HK-2 (cell line): ENCODE measurements around the gene TIPRL.

Experiments used
- DNase-seq: peaks from one replicate; pipeline ENCODE4 v3.0.0-alpha.2; 2018; ENCODE audit not compliant: unreplicated experiment

Gene TIPRL

DNA sequence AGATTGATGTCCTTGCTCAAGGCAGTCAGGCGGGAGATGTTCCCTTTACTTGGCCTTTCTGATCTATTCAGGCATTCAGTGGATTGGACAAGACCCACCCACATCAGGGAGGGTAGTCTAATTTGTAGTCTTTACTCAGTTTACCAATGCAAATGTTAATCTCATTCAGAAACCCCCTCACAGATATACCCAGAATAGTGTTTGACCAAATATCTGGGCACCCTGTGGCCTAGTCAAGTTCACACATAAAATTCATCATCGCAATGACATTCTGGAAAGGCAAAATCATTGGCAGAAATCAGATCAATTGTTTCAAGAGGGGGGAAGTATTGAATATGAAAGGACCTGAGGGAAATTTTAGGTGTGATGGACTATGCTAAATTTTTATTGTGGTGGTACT, 34.6 kb downstream of the TIPRL start:
- no peak for DNase-seq

DNA sequence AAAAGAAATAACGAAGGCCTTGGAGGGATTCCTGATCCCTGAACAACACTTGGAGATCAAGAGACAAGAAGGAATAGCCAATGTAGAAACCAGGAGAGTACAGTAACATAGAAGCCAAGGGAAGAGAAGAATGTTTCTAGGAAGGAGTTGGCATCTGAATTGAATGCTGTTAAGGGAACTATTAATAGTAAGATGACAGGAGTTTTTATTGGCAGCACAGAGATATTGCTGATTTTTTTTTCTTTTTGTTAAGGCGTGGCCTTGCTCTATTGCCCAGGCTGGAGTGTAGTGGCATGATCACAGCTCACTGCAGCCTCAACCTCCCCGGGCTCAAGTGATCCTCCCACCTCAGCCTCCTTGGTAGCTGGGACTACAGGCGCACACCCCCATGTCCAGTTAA, 37.4 kb downstream of the TIPRL start:
- no peak for DNase-seq

DNA sequence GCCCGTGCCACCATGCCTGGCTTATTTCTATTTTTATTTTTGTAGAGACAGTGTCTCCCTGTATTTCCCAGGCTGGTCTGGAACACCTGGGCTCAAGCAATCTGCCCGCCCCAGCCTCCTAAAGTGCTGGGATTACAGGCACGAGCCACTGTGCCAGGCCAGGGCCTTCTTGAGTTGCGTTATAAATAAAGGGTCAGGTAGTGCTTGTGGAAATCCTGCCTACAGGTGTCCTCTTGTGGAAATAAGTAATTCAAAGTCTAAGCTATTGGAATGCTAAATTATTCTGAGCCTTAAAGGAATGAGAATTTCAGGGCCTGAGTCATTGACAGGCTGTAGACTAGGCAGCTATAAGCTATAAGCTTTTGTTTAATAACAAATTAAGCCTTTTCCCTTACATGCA, 38.9 kb downstream of the TIPRL start:
- no peak for DNase-seq

DNA sequence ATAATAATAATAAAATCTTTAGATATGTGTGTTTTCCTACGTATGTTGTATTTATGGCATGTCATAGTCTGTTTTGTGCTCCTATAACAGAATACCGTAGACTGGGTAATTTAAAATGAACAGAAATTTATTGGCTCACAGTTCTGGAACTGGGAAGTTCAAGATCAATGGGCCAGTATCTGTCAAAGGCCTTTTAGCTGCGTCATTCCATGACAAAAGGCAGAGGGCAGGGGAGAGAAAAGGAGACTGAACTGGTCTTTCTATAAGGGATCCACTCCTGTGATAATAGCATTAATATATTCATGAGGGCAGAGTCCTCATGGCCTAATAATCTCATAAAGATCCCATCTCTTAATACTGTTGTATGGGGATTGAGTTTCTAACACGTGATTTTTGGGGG, 39.9 kb downstream of the TIPRL start:
- no peak for DNase-seq

DNA sequence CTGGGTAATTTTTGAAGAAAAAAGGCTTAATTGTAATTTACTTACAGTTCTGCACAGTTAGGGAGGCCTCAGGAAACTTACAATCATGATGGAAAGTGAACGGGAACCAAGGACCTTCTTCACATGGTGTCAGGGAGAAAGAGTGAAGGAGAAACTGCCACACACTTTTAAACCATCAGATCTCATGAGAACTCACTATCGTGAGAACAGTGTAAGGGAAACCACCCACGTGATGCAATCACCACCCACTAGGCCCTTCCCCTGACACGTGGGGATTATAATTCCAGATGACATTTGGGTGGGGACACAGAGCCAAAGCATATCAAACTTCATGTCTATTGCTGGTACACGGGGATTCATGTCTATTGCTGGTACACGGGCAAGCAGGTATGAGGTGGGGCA, 41.7 kb downstream of the TIPRL start:
- no peak for DNase-seq

DNA sequence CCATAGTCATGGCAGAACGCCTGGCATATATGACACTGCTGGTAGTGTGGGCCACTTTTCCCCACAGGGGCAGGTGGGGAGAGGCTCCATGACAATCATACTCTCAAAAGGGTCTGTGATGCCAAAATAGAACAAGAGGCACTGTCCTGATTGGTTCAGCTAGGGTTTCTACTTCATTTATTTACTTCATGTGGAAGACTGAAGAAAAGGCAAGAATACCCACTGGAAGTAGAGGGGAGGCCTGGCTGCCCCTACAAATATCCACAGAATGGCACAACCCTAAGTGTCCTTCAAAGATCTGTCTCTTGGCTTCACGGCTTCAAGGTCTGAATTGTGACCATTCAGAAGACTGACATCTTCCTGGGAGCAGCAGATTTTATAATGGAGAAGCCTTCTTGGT, 42.5 kb downstream of the TIPRL start:
- no peak for DNase-seq

DNA sequence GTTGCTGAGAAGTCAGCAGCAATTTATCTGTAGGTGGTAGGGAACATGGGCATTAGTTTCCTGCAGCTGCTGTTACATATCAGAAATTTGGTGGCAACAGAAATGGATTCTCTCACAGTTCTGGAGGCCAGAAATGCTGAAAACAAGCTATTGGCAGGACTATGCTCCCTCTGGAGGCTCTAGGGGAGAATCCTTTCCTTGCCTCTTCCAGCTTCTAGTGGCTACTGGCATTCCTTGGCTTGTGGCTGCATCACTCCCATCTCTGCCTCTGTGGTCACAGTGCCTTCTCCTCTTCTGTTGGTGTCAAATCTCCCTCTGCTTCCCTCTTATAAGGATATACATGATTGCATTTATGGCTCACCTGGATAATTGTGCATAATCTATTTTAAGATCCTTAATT, 44.5 kb downstream of the TIPRL start:
- DNase-seq: no peak

DNA sequence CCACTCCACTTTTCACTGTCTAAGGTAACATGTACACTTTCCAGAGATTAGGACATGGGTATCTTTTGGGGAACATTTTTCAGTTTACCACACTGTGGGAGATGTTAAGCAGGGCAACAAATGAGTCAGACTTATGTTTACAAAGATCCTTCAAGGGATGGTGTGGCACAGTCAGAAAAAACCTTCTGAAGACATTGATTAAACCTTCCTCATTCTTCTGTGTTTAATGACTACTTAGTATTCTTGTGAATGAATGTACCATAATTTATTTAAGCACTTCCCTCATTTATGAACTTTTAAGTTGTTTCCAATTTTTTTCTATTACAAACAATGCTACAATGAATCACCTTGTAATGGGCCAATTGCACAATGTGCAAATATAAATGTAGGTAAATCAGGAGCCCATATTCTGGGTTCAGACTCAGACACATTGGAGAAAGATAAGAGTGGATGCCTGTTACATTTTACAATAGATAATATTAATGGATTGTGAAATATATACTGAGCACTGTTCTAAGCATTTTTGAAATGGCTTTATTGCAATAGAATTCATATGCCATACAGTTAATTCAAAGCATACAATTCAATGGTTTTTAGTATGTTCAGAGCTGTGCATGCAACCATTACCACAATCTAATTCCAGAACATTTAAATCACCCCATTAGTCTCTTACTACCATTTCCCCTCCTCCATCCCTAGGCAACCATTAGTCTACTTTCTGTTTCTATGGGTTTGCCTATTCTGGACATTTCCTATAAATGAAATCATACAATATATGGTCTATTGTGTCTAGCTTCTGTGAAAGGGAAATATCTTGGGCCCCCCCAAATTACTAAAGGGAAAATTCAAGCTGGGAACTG, 45.1 kb downstream of the TIPRL start:
- no peak for DNase-seq

DNA sequence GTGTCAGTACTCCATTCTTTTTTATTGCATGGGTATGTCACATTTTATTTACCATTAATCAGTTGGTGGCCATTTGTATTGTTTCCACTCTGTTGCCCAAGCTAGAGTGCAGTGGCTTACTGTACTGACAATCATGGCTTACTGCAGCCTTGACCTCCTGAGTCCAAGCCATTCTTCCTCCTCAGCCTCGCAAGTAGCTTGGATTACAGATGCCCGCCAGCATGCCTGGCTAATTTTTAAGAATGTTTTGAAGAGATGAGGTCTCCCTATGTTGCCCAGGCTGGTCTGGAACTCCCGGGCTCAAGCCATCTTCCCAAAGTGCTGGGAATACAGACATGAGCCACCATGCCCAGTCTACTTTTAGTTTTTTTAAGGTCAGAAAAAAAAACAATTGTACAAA, 46.2 kb downstream of the TIPRL start:
- DNase-seq: no peak

DNA sequence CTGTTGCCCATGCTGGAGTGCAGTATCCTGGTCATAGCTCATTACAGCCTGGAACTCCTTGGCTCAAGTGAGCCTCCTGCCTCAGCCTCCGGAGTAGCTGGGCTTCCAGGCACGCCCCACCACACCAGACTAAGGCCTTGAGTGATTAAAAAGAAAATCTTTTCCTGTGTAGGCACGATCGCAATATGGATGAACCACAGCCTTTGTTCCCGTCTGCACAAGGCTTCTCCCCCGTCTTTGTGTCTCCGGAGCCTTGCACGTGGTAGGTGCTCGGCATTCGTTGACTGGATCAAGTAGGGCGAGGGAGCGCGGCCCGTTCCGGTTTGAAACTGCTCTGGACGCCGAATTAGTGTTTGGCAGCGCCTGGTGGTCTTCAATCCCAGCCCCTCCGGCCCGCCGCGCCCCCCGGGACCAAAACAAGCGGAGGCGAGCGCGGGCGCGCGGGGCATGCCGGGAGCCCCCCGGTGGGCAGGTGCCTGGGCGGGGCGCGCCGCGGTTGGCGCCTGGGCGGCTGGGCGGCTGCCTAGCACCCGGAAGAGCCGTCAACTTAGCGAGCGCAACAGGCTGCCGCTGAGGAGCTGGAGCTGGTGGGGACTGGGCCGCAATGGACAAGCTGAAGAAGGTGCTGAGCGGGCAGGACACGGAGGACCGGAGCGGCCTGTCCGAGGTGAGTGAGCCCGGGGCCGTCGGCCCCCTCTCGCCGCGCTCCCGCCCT, 46.9 kb downstream of the TIPRL start, which contains the start of gene SFT2D2:
Gene SFT2D2 (plus strand): TSS at position 529 of the 715 bp plus-strand sequence. CDS start 76 bp downstream, at position 605.
- DNase-seq: peak; percentile 81

DNA sequence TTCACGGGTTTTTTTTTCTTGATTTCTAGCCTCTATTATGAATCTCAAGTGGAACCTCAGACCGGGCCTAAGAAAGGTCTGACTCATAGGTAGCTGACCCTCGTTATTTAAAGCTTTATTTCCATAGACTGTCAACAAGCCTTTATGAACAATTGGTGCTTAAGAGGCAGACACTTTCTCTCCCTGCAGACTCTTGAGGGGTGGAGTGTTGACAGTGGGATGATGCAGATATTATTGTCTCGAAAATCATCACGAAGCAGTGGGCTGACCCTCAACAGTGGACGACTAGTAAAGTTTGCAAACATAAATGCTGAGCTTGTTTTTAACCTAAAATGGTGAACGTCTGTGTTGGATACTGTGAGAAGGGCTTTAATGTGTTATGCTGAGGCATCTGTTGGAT, 48.9 kb downstream of the TIPRL start:
- no peak for DNase-seq

DNA sequence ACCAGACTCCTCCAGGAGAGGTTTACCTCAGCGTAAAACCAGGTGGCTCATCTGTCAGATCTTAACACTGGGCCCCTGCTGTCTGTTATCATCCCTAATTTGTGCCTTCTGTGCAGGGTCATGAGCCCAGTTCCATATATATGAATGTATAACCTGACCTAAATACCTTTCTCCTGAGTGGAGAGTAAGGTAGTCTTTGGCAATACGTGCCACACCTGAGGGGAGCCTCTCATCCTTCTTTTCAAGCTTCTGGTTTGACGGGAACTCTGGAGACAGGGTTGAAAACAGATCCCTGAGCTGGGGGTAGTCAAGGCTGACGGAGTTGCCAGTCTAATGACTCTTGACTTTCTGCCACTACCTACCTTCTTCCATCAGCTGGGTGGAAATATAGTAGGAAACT, 51.1 kb downstream of the TIPRL start:
- DNase-seq: no peak

DNA sequence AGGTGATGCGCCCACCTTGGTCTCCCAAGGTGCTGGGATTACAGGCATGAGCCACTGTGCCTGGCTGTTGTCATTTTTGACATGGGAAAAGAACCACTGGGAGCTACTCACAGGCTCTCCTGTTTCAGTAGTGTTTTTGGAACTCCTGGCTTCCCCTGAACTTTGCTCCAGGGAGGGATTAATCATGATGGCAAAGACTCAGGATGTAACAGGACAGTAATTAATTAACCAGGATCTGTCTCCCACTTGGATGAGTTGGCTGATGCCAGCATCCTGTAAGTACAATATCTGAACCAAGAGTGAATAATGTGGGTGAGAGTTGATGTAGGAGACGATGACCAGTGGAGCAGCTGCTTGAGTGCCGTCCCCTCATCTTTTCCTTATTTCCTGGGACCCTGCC, 51.9 kb downstream of the TIPRL start:
- DNase-seq: peak; percentile 45

DNA sequence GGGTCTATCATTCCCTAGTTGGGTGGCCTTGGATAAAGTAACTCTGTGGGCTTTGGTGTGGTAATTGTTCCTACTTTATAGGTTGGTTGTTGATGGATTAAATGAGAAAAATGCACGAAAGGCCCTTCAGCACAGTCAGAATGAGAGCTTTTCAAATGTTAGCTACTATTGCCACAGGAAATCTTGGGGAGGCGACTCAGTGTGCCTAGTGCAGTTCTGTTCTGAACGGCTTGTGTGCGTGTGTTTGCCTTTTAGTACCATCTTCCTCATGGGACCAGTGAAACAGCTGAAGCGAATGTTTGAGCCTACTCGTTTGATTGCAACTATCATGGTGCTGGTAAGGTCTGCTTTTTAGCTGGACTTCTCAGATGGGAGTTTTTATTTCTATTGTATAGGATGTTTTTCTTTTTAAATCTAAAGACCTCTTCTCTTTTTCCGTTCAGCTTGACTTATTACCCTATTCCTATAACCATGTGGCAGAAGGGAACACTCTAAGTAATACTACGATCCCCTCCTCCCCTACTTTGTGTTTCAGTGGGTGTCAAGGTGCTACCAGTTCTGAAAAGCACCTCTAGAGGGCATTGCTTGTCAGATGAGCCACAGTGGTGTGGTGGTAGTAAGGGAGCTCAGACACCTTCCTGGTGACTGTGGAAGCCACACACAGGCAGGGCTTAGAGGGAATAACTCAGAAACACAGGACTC, 56.2 kb downstream of the TIPRL start:
- peak; percentile 38 for DNase-seq

DNA sequence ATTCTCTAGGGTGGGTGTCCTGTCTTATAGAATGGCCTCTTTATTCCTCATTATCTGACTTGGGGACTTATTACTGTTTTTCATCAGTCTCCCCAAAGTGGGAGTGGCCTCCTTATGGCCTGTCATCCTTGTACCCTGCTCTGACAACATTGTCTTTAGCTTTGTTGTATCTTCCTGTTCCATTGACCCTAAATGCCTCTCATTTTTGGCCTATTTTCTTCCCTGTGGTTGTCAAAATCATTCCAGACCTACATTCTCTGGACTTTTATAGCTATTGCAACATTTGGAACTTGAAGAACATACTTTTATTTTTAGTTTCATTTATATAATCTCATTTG, 56.8 kb downstream of the TIPRL start:
- no peak for DNase-seq

DNA sequence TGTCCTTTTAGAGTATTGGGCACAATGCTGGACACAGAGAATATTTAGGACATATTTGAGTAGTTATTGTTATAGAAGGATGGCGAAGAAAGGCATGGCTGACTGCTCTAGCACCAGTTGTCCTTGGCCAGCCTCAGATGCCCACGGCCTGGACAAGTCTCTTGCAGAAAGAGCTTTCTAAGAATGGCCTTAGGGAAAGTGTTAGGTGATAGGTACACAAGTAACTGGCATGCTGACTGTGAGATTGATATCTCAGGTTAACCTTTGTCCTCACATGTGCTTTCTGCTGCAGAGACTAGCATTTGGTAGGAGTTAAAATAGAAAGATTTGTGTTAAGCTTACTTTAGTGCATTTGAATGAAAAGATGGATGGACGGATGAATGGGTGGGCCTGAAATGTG, 57.2 kb downstream of the TIPRL start:
- no peak for DNase-seq

DNA sequence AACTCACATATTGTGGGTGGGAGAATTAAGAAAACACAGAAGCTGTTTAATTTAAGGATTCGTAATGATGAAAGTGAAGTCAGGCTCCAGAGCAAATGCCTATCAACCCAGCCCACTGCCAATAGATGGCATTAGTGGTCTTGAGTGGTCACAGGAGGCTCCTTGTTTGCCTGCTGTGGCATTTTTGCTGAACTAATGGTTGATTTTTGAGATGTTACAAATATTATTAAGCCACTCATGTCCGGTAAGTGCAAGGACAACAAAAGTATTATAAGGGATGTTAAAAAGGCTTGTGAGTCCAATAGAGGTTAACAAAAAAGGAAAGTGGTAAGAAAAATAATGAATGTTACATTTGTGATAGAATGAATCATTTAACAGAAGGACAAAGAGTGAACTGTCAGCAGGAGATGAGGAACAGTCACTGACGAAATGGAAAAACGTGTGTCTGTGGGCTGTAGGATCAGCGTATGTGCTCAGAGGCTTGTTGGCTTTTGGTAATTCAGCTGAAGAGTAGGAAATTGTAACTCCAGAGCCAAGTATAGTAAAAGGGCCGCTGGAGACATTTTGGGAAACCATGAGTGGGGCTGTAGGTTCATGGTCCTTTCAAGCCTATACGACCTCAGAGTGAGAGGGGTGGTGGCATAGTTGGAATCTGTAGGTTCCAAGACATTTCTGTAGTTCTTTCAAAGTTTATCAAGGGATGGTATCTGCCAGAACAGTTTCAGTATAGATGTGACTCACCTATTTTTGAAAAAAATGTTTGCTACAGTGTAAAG, 58.3 kb downstream of the TIPRL start:
- no peak for DNase-seq

DNA sequence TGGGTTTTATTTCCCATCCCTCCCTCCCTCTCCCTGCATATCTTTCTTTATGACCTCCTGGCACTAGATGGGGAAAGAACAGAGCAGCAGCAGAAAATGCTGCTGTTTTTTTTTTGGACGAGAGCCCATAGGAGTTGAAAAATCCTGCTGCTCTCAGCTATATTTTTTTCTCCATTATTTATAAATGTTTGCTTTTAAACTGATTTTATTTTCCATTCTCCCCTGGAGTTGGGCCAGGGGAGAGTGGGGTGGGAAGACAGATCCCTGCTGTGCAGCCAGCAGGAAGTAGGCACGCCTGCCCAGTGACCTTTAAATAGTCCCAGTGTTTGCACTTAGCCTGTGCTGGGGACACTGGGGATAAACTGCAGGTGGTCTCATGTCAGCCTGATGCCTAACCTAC, 64.4 kb downstream of the TIPRL start:
- DNase-seq: no peak

DNA sequence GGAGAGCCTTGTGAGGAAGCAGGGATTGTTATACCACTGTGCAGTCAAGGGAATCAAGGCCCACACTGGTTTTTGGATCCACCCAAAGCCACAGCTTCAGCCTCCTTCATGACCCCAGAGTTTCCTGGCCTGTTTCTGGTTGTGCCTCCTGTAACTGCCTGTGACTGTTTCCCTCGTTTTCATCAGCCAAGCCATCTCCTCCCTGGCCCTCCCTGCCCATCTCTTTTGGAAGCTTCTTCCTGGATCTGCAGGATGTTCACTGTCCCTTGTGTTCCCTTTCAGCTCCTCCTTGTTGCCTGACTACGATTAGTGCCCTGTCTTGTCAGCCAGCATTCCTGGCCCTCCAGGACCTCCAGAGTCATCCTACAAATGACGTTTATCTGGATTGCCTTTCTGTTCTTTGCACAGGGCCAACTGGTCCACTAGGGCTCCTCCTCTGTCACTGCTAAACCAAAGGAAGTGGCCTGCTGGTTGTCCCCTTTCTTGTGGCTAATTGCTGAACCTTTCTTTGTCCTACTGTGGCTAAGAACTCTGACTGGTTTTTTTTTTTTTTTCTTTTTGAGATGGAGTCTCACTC, 65.0 kb downstream of the TIPRL start:
- DNase-seq: no peak

DNA sequence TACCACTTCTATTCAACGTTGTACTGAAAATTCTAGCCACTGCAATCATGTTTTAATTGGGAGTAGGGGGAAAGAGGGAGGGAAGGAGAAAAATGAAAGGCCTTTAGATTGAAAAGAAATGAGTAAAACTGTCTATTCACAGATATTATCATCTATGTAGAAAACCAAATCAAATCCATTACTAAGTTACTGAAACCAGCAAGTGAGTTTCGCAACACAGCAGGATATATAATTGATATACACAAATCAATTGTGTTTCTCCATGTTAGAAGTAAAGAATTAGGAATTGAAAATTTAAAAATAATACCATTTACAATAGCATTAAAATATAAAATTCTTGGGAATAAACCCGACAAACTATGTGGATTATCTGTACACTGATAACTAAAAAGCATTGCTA, 66.3 kb downstream of the TIPRL start:
- DNase-seq: no peak

DNA sequence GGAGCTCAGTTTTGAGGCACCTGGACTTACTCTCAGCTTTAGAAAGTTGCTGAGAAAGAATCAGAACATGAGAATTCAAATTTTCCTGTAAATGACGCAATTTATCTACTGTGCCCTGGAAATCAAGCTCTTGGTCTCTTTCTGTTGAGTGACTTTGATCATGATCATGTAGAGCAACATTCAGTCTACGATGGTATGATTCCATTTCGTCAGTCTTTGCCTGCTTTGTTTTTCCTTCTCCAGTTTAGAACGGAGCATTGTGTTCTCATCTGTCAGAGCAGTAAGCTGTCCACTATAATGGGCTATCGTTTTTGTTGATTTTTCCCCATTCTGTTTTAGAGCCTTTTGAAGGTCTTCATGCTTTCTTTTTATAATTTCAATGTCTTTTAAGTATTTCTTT, 67.7 kb downstream of the TIPRL start:
- DNase-seq: no peak
